ENCODE data around the gene DSCAML1. TPM values are rescaled to one million over a fixed set of nuclear protein-coding genes. Genes with fewer than 3 reads are reported as not detected.

DSCAML1 gene
- total and polyA plus RNA-seq, 2 of the 8 experiments (the other 6 are each of a cell fraction or from before 2014, with no cell fraction given) = 0.19 to 0.24 TPM

DNA sequence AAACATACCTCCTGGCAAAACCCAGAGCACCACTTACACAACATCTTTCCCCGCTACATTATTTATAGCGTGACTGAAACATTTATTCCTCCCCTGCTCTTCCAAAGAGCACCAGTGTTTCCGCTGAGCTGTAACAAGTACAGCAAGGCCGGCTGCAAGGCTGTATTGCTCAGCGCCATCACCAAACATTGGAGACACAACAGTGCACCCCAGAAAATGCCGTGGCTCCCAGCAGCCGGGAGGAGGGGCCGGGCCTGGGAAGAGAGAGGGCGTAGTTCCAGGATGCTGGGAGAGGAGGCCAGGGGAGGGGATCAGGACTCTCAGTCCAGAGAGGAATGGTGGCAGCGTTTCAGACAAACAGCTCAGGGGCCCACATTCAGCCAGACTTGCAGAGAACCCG lies 133.2 kb downstream of the DSCAML1 start (continued):
- no peak for TF ChIP-seq CHD1 (IDR thresholded peaks at IDR 0.05; ENCODE audit: low read depth, low read length)
- TF ChIP-seq NANOG (IDR thresholded peaks at IDR 0.05; ENCODE audit: insufficient read depth, low read depth, low read length, poor library complexity, severe bottlenecking) = no peak
- no peak for TF ChIP-seq CTBP2 (IDR thresholded peaks at IDR 0.05; ENCODE audit: borderline replicate concordance, insufficient read depth, insufficient read length, low read length)
- no peak for TF ChIP-seq GABPA (IDR thresholded peaks at IDR 0.05; ENCODE audit: borderline replicate concordance, insufficient read depth, low read length)
- TF ChIP-seq POU5F1 (IDR thresholded peaks at IDR 0.05; ENCODE audit: low read depth, low read length) = no peak
- no peak for TF ChIP-seq JUND (IDR thresholded peaks at IDR 0.05; ENCODE audit: low read length)
- no peak for TF ChIP-seq KDM1A (IDR thresholded peaks at IDR 0.05; ENCODE audit: borderline replicate concordance, low read length)
- no peak for TF ChIP-seq ZNF274 (IDR thresholded peaks at IDR 0.05; ENCODE audit: borderline replicate concordance, extremely low read depth, low read length)
- TF ChIP-seq KDM4A (IDR thresholded peaks at IDR 0.05; ENCODE audit: low read depth, low read length, severe bottlenecking) = no peak

Measured in H1 (cell line).